UCSD-AML1 (cell line): ENCODE data around the gene JAZF1.

ENCODE experiments used
- DNase-seq: peaks from one replicate; lab custom pipeline; 2025; ENCODE audit not compliant: unreplicated experiment; lab: John Stamatoyannopoulos, UW

The JAZF1 gene

DNA sequence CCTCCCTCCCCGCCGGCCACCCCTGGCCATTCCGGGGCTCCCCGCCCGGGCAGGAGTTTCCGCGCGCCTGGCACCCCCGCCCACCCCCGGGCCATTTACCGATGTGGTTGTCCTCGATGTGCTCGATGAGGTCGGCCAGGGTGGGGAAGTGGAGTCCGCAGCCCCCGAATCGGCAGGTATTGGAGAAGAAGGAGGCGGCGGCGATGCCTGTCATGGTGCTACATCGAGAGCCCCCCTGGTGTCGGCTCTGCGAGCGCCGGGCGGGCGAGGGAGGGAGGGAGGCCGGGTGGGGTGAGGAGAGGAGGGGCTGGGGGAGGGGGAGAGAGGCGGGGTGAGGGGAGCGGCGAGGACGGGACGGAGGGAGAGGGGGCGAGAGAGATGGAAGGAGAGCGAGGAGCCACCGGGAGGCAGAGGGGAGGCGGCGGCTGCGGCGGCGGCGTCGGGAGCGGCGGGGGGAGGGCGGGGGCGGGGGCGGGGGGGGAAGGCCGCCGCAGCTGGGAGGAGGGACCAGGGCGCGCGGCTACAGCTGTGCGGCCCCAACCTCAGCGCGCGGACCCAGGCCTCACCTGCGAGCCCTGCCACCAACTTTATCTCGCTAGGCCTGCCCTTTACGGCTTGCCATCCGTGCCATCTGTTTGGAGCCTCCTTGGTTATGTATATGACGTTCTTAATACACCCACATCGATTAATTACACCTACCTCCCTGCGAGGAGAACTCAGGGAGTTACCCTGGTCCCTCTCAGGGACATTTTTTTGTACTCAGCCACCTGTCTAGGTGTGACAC is at the start of gene JAZF1:
TSS of gene JAZF1 (minus strand) at position 432 of the 784 bp plus-strand sequence.
- no peak for DNase-seq

DNA sequence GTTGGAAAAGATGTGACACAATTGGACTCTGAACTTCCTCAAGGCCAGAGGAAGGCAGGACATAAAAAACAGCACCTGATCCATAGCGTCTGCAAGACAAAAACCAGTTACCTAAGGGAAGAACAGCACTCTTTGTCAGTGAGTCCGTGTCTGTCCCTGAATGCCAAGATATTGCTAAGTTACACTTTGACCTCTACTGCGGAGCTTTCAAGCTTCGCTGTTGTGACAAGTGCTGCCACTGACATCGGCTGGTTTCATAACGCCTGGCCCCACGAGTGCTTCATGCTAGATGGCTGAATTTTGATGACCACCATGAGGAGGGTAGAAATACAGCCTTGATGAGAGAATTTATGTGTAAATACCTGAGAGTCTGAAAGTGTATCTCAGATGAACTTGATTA is 49.7 kb upstream of the JAZF1 start:
- no peak for DNase-seq

DNA sequence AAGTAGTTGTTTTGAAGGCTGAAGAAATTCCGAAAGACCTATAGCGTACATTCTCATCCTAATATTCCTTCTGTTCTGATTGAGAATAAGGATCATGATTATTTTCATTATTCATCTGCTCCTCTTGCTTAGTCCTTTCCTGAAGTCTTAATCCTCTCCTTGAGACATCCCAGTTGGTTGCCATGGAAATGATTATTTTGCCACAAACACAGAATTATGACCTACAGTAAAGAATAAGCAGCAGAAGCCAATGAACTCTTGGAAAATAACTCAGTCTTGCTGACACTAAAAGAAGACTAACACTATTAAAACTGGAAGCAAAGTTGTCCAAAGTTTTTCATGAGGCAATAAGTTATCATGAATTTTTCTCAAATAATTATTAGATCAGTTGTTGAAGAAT is 47.8 kb upstream of the JAZF1 start:
- no peak for DNase-seq

DNA sequence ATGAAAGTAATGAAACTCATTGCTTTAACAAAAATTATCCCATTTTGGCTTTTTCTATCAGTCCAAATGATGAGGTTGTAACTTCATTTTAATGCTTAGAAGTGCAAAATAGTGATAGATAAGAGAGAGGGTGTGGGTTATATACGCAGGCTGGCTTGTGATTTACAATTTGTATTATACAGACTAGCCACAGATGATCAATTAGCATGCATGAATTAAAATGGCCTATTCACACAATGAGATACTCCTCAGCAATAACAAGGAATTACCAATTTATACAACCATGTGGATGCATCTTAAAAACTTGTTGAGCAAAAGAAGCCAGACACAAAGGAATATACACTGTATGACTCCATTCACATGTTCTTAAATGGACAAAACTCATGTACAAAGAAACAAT is 45.4 kb upstream of the JAZF1 start:
- no peak for DNase-seq

DNA sequence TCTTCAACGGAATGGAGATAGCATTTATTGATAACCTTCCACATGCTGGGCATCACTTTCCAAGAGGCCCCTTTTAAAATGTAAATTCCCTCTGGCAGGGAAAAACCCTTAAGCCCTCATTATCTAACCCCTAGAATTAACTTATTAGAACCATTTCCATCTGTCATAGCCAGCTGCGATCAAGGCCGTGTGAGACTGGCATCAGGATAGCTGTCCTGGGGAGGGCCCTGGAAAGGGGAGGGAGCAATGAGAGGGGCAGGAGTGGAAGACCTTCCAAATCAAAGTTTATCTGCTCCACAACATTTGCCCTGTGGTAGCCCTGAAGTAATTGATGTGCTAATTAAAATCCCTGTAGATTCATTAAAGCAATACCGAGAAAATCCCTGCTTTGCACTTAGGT is 45.0 kb upstream of the JAZF1 start:
- DNase-seq: no peak

DNA sequence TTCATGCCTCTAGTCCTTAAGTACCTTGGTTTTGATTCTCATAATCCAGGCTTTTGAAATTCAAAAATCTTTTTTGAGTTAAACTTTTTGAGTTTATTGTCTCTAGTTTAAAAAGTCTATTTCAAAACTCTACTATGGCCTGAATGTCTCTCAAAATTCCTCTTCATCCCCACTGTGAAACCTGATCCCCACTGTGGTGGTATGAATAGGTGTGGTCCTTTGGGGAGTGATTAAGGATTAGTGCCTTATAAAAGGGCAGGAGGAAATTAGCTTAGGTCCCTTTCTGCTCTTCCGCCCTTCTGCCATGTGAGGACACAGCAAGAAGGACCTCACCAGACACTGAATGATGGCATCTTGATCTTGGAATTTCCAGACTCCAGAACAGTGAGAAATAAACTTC is 44.1 kb upstream of the JAZF1 start:
- DNase-seq: no peak

DNA sequence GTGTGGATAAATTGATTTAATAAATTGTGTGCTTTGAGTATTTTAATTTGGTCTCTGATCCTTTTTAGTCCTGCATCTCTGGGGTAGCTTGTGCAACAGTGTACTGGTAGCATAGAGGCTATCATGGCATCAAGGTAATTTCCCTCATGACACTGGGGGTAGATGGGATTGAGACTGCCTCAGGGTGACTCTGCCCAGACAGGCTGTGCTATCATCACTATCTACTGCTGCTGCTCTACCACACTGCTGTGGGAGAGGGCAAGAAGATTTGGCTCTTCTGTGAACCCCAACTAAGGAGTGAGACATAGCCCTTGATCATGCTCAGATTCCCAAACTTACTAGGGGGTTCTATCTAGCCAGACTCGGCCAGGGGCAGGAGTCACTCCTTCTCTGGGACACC is 43.6 kb upstream of the JAZF1 start:
- DNase-seq: no peak

DNA sequence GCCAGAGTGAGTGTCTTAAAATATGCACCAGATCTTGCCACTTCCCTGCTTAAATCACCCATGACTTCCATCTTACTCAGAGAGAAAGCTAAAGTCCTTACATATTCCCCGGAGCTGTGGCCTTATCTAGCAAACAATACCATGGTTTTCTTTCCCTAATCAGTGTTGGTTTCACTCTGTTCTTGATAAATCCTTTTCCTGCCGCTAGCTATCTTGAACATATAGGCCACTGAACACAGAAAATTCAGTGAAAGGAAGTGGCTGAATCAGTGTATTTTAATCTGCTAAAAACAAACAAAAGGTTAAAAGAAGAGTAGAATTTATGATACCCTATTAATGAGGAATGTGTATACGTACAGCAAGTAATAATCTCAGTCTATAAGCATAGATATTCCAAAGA is 42.0 kb upstream of the JAZF1 start:
- no peak for DNase-seq

DNA sequence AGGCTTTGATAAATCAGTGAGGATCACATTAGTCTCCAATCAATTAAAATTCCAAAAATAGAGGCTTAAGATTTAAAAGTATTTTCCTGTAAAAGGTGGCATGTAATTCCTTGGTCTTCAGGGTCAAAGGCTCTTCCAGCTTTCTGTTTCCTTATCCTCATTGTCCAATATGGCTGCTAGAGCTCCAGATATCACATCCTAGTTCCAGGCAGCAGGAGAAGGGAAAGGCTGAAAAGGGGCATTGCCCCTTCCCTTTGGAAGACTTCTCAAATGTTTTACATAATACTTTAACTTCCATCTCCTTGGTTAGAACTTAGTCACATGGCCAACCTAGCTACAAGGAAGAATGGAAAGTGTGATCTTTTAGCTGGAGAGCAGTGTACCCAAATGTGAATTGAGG is 39.2 kb upstream of the JAZF1 start:
- DNase-seq: no peak

DNA sequence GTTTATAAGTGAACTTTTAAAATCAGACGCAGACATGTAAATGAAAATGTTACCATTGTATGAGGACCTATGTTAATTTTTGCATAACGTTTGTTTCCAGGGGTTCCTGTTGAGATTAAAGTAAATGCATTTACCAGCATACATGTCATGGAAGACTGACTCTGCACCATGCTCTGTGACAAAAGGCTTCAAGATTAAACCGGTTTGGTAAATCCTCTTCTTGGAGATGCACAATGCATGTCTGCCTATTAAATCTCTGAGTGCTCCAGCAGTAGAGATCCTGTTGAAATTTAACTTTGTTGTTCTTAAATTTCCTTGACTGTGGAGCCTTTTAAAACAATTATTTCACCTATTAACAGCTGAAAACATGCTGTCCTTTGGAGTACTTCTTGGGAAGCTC is 36.5 kb upstream of the JAZF1 start:
- no peak for DNase-seq

DNA sequence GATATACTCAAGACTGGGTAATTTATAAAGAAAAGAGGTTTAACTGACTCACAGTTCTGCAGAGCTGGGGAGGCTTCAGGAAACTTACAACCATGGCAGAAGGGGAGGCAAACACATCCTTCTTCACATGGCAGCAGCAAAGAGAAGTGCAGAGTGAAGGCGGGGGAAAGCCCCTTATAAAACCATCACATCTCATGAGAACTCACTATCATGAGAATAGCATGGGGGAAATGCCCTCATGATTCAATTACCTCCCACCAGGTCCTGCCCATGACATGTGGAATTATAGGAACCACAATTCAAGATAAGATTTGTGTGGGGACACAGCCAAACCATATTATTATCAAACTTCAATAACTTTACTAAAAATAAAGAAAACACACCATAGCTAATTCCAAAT is 30.4 kb upstream of the JAZF1 start:
- DNase-seq: no peak

DNA sequence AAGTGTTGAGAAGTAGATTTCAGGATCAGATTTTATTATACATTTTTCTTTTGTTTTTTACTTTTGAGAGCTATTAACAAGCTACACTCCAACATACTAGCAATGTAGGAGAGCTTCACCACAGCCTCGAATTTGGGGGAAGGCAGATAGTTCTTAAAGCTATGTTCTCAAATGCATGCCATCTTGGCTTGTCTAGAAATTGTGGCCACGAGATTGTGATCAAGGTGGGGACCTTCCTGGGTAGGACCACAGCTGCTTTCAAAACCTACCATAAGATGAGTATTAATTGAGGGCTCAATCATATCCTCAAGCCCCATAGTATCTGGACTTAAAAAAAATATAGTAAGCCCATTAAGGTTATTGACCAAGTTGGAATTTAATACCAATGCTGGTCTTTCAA is 27.9 kb upstream of the JAZF1 start:
- DNase-seq: no peak

DNA sequence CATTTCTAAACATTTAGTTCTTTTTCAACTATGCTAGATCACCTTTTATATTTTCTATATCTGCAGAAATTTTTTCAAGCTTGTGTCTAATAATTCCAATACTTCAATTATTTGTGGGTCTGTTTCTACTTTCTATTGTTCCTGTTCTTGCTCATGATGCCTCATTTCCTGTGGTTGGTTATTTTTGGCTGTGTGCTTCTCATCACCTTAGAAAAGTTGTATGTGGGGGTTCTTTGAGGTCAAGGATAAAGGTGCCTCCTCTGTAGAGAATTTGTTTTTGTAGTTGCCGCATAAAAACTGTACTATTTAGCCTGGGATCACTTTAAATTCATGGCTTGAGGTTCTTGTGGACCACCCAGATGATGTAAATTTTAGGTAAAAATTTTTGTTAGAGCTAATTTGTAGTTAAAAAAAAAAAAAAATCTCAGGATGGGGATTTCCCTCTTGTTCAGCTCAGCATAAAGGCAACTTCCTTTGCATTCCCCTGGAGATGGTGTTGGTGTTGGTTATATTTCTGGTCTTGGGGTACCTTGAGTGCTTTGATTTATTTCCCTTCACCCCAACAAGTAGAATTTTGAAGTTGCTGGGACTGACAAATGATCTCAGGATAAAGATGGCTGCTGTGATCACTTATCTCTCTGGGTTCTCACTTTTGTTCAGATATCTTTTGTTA is 27.0 kb upstream of the JAZF1 start:
- no peak for DNase-seq

DNA sequence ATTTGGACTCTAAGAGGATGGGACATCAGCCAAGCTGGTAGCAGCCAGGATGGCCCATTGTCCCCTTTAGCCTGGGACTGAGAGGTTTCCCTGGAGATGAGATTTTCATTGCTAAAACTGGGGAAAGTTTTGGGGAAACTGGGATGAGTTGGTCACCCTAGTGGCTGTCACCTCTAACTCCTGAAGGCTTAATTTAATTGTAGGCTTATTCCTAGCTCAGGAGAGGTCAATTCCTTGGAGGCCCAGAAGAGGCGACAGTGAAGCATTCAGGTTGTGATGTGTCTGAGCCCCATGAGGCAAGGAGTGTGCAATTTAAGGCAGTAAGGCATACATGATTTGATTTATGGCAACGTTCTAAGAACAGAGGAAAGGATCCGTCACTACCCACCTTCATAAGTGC is 24.9 kb upstream of the JAZF1 start:
- no peak for DNase-seq

DNA sequence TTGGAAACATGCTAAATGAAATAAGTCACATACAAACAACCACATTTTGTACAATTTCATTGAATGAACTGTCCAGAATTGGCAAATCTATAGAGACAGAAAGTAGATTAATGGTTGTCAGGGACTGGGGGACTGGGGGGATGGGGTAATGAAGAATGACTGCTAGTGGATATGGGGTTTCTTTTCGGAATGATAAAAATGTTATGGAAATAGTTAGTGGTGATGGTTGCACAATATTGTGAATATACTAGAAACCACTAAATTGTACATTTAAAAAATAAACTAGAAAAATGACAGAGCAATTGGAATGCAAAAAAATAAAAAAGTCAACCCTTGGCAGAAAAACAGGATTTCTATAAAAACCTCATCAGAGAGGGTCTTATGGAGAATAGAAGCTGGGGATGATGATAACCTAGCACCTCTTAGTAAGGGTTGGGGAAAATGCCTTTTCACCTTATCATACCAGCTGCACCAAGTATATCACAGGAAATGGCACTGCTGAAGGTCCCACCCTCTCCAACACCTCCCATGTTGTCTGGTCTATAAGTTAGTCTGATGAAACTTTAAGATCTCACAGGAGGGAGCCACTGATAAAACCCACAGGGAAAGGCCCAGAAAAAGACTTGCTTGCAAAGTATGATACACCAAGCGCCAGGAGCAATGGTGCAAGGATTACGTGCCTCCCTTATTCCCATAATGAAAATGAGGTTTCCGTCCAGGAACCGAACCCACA is 23.1 kb upstream of the JAZF1 start:
- no peak for DNase-seq

DNA sequence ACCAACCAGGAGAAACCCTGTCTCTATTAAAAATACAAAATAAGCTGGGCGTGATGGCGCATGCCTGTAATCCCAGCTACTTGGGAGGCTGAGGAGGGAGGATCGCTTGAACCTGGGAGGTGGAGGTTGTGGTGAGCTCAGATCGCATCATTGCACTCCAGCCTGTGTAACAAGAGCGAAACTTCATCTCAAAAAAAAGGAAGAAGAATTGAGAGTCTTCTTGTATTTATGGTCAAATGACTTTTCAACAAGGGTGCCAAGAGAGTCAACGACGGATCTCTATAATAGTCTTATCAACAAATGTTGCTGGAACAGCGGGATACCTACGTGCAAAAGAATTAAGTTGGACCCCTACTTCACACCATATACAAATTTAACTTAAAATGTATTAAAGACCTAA is 21.6 kb upstream of the JAZF1 start:
- no peak for DNase-seq

DNA sequence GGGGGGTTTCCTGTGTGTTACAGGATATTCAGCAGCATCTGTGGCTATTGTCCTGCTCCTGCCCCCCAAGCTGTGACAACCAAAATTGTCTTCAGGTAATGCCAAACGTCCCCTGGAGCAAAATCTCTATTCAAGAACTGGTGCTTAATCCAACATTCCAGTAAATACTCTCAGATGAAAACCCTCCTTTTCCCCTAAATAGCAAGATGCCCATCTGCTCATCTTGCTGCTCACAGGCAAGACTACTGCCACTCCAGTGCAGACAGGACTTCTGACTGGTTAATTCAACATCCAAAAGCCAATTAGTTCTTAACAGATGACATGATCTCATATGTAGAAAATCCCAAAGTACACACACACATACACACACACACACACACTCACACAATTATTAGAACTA is 20.5 kb upstream of the JAZF1 start:
- no peak for DNase-seq

DNA sequence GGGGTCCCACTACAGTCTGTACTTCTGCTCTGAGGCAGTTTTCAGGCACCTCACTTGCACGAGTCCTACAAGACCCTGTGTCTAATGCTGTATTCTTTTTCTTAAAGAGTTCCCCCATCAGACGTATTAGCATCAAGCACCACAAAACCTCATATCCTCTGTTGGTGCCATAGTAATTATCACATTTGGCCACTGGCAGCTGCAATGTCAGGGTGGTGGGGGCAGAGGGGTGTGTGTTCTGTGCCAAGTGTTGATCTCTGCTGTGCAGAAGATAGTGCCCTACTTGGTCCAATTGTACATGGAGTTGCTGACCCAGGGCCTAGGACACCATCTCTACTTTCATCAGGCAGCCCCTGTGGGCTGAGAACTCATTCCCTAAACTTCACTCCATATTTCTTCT is 20.0 kb upstream of the JAZF1 start:
- DNase-seq: no peak

DNA sequence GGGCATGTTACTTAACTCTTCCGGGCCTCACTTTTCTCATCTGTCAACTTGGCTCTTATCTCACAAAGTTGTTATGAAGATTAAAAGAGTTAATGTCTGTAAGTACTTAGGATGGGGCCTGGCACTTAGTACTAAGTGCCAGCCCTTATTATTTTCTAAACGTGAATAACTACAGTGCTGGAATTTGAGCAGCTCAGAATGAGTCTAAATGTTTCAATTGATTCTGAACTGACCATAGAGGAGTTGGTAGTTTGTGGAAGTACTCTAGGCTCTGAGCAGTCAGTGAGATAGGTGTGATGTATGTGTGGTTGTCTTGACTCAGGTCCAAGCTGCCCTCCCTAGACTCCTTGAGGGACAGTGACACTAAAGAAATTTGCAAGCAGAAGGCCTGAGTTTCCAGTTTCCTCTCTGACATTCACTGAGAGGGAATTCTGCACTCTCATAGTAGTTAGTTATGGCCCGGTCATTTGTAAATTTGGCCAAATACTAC is 18.5 kb upstream of the JAZF1 start:
- no peak for DNase-seq

DNA sequence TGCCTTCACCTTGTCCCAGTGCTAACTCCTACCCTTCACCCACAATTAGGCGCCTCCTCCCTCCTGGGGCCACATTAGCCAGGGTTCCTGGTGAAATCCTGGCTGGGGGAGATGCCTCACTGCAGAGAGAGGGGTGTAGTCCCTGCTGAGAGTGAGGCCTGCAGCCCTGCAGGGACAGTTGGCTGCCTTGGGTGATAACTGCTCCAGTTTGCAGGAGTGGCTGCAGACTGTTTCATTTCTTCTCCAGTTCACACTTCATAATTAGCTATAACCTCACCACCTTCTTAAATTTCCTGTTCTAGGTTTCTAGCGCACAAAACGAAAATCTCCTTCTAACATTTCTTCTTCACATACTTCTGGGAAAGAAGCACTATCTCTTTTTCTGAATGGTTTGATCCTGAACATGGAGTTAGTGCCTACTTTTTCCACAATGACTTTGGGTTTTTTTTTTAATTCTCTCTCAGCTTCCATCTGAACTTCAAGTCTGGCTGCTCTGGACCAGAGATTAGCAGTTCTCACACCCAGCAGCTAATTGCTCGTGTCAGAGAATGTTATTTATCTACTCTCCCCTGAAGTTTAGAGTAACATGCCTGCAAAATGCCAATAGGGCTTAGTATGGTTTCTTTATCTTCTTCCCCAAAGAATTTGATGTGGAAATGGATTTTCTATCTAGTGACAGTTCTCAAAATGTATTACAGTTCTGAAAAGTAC is 15.5 kb upstream of the JAZF1 start:
- no peak for DNase-seq

DNA sequence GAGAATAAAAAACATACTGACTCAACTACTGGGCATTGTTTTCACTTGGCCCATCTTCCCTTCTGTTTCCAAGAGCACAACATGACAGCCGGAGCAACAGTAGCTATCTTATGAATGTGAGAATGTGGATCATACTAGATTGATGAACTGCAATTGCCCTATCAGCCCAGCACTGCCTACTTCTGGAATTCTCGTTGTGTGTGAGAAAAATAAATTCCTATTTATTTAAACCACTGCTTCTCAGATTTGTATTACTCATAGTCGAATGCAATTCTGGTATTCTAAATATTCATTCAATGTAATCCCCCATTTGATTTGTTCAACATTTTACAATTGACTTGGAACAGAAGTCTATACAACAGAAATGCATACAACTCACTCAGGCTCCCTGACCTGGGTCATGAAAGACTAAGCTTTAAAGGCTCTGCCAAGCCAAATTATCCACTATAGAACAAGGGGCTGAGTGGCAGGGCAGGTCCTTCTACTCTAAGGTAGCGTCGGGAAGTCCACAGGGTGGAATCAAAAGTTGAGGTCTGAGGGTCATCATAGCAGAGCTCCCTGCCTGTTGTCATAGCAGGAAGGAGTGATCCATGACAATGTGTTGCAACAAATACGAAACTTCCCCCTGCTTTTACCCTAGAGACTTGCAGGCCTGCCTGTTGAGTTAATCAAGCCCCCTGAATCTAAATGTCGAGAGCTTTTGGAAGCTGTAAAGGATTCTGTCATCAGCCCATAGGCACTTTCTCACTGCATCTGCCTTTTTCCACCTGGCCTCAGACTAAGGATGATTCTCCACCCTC is 12.4 kb upstream of the JAZF1 start:
- DNase-seq: no peak
